ENCODE results near the gene TANGO2. TPM values are rescaled to one million over a fixed set of nuclear protein-coding genes. Genes with fewer than 3 reads are reported as not detected.

TANGO2 gene
- total and polyA plus RNA-seq, 9 of the 15 experiments (the other 6 are each of a cell fraction or from before 2014, with no cell fraction given): 15.5 to 94.9 (median 70.1) TPM

DNA sequence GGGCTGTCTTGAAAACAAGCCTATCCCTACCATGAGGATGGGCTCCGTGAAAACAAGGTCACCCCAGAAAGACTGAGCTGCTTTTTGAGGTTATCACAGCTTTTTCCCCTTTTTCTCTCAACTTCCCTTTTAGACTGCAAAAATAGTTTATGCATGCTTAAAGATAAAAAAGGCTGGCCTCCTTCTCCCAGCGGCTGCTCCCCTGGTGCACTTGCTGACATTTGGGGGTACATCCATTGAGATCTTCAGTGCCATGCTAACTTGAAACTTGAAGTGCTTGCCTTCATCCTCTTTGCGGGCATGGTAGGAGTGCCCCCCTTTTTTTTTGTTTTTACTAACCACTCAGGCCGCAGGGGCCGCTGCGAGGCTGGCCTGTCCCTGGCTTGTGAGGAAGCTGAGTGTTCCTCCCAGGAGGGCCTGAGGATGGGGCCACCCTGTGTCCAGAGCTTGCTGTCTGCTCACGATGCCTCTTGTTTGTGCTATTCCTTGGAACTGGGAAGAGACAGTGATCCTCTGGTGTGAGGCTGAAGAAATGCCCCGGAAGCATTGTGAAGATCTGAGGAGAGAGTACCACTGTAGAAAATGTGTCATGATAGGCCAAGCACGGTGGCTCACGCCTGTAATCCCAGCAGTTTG, 2.2 kb downstream of the TANGO2 start (continued):
- TF ChIP-seq, protein P1, sequence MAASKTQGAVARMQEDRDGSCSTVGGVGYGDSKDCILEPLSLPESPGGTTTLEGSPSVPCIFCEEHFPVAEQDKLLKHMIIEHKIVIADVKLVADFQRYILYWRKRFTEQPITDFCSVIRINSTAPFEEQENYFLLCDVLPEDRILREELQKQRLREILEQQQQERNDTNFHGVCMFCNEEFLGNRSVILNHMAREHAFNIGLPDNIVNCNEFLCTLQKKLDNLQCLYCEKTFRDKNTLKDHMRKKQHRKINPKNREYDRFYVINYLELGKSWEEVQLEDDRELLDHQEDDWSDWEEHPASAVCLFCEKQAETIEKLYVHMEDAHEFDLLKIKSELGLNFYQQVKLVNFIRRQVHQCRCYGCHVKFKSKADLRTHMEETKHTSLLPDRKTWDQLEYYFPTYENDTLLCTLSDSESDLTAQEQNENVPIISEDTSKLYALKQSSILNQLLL (CRISPR knock-in tag; IDR thresholded peaks at IDR 0.05; ENCODE audit: borderline replicate concordance): 0 out of 2 replicates have a peak, but pooled peaks have one; percentile 7
- 0 out of 2 replicates have a peak, but pooled peaks have one; percentile 43 for TF ChIP-seq SPI1 (IDR thresholded peaks at IDR 0.05; ENCODE audit: borderline replicate concordance, low read depth, low read length)
- TF ChIP-seq POLR2AphosphoS2 (IDR thresholded peaks at IDR 0.05; ENCODE audit: low read length): no peak
- TF ChIP-seq, protein P2, sequence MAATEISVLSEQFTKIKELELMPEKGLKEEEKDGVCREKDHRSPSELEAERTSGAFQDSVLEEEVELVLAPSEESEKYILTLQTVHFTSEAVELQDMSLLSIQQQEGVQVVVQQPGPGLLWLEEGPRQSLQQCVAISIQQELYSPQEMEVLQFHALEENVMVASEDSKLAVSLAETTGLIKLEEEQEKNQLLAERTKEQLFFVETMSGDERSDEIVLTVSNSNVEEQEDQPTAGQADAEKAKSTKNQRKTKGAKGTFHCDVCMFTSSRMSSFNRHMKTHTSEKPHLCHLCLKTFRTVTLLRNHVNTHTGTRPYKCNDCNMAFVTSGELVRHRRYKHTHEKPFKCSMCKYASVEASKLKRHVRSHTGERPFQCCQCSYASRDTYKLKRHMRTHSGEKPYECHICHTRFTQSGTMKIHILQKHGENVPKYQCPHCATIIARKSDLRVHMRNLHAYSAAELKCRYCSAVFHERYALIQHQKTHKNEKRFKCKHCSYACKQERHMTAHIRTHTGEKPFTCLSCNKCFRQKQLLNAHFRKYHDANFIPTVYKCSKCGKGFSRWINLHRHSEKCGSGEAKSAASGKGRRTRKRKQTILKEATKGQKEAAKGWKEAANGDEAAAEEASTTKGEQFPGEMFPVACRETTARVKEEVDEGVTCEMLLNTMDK (IDR thresholded peaks at IDR 0.05; ENCODE audit: borderline replicate concordance, insufficient read depth, low read depth, low read length, poor library complexity, severe bottlenecking): no peak
- TF ChIP-seq ZNF707 (CRISPR knock-in tag; conservative IDR thresholded peaks at IDR 0.05): 0 out of 2 replicates have a peak, but pooled peaks have one; percentile 8
- no peak for TF ChIP-seq ZNF212 (CRISPR knock-in tag; IDR thresholded peaks at IDR 0.05)
- 0 out of 2 replicates have a peak, but pooled peaks have one; percentile 19 for TF ChIP-seq ZNF785 (CRISPR knock-in tag; IDR thresholded peaks at IDR 0.05)

Measured in K562 (cell line).